Pons (tissue), 1 donor: Measurements from ENCODE around the gene PNPO.
A peak's percentile ranks its signal among the peaks of the same experiment; 100 is the strongest.
"Not testable (repeated sequence)": the region's sequence is repeated elsewhere in the genome, so short reads cannot be mapped to it uniquely, and the experiment has no call there.

ENCODE experiments used
- DNase-seq: peaks from one replicate; pipeline ENCODE4 v3.0.0-alpha.2; 2016; ENCODE audit warnings: low spot score

PNPO gene

DNA sequence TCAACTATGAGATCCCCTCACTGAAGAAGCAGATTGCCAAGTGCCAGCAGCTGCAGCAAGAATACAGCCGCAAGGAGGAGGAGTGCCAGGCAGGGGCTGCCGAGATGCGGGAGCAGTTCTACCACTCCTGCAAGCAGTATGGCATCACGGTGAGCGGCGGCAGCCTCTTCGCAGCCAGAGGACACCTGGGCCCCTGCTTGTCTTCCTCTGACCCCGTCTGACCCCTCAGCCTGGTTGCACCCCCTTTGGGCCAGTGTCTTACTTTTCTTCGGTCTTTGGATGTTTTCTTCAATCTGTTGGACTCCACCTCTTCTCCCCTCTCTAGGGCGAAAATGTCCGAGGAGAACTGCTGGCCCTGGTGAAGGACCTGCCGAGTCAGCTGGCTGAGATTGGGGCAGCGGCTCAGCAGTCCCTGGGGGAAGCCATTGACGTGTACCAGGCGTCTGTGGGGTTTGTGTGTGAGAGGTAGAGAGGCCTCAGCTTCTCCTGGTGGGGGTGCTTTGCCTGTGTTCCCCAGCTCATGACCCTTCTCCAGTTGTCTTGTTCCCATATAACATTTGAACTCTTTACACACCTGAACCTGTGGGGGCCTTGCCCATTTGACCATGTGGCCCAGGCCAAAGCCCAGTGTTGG, 33.9 kb downstream of the PNPO start:
- no peak for DNase-seq

GRCh38 chr17:47975823-47976205, 34.4 kb downstream of the PNPO start:
- DNase-seq, result no peak

GRCh38 chr17:47978324-47978723, 37.0 kb downstream of the PNPO start:
- no peak for DNase-seq

GRCh38 chr17:47980541-47980940, 39.2 kb downstream of the PNPO start:
- no peak for DNase-seq

- no peak for DNase-seq
Observed at GRCh38 chr17:47981462-47981861, 40.1 kb downstream of the PNPO start.

DNA sequence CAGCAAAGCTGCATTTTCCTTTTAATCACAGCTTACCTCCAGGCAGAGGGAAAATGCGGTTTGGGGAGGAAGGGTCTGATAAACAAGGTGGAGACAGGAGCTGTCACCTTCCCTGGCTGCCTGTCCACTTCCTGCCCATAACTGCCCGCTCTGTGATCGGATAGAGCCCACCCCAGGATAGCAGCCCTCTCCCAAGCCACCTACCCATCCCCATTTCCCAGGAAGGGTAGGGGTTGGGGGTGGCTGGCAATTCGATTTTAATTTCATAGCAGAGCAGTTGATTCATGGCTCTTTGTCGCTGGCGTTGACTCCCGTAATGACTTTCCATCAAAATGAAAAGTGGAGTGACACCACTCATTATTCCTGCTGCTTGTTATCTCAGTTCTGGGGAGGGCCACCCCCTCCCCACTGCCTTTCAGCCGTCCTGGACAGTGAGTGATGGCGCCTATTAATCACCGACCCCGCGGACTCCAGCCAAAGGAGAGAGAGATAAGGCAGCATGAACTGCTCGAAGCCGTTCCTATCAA, 40.8 kb downstream of the PNPO start:
- DNase-seq, result no peak

- peak; percentile 38 for DNase-seq
Observed at GRCh38 chr17:47982645-47983390, 41.4 kb downstream of the PNPO start.

- DNase-seq, result no peak
Observed at GRCh38 chr17:47983492-47984223, 42.3 kb downstream of the PNPO start.

GRCh38 chr17:47986520-47986919, 45.1 kb downstream of the PNPO start:
- no peak for DNase-seq

GRCh38 chr17:47987240-47987835, 46.0 kb downstream of the PNPO start:
- no peak for DNase-seq

DNA sequence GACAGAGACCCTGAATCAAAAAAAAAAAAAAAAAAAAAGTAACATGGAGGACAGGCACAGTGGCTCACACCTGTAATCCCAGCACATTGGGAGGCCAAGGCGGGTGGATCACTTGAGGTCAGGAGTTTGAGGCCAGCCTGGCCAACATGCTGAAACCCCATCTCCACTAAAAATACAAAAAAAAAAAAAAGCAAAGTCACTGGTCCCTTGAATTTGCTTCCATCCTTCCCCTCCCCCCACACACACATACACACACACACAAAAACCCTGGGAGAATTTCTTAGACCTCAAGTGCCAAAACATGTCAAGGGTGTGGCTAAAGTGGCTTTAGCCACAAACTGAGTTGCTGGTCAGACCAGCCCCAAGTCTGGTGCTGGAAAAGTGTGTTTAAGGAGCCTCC, 47.1 kb downstream of the PNPO start:
- DNase-seq, result not testable (repeated sequence)

DNA sequence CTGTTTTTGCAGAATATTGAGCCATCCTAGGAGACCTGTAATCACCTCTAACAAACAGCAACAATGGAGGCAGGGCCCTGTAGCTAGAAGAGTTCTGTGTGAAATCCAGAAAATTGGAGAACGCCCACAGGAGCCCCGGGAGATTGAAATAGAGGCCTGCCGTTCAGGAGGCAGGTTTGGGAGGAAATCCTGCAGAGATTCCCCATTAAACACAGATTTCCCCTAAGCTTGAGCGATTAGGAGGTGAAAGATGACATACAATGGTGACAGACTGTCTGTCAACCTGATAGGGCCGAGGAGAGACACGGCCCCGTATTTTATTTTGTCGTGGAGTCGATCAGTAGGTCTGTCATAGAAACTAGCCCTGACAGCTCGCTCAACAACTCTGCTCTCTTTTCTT, 47.8 kb downstream of the PNPO start:
- no peak for DNase-seq

- DNase-seq, result no peak
Observed at GRCh38 chr17:47989700-47990099, 48.3 kb downstream of the PNPO start.

- no peak for DNase-seq
Observed at GRCh38 chr17:47990962-47991731, 49.8 kb downstream of the PNPO start.

DNA sequence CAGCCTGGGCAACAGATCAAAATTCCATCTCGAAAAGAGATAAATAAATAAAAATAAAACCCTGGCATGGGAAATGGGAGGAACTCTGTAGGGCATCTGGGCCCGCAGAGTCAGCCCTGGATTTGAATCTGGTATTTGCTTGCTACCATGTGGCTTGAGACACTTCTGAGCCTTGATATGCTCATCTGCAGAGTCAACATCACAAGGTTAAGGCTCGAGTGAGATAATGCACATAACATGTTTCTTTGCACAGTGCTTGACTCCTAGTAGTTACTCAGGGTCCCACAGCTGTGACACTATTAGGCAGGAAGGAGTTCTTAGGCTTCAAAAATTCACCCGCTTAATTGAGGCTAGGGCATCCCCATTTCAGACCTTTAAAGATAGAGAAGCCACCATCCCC, 50.8 kb downstream of the PNPO start:
- no peak for DNase-seq

DNA sequence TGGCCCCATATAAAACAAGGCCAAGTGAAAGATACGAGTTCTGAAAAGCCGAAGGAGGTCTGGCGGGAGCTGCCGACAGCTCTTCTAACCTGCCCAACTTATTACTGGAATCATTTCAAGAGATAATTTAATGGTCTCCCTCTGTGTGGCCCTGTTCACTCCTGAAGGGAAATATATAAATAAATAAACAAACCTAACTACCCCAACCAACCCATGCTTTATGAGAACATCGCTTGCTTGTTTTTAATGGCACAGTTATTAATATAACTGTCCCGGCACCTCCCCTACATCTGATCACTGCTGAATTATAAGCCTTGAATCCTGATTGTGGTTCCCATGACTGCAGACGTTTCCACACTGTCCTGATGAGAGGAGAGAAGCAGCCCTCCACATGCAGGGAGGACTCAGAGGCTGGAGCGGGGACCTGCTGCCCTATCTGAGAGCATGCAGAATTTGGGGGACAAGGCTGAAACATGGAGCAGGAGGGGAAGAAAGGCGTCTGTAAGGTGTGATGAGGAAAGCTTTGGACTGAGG, 51.7 kb downstream of the PNPO start:
- no peak for DNase-seq

GRCh38 chr17:47993964-47994363, 52.6 kb downstream of the PNPO start:
- DNase-seq, result no peak

GRCh38 chr17:47994724-47995123, 53.4 kb downstream of the PNPO start:
- no peak for DNase-seq

GRCh38 chr17:47995241-47995935, 54.0 kb downstream of the PNPO start:
- no peak for DNase-seq

- no peak for DNase-seq
Observed at GRCh38 chr17:47996201-47996600, 54.8 kb downstream of the PNPO start.

DNA sequence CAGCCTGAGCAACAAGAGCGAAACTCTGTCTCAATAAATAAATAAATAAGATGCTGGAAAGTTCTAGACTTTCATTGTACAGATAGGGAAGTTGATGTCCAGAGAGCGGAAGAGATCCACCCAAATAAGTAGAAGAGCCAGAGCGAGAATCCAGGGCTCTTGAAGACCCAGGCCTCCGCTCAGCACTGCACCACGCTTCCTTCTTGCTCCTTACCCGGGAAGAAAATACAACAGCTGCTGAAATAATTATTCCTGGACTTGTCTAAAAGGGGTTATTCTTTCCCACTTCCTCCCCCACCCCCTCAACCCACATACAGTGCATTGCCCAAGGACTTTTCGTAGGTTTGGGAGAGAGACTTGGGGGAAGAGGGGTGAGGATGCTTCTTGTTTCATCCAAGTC, 56.2 kb downstream of the PNPO start:
- no peak for DNase-seq
